Right lung (tissue), 5 donors: ENCODE data around the gene HDAC8. TPM values are rescaled to one million over a fixed set of nuclear protein-coding genes. Genes with fewer than 3 reads are reported as not detected.
A peak's percentile ranks its signal among the peaks of the same experiment; 100 is the strongest.
"Not testable (repeated sequence)": the region's sequence is repeated elsewhere in the genome, so short reads cannot be mapped to it uniquely, and the experiment has no call there.

Source experiments
- DNase-seq, 2 donors: peaks; one replicate each; pipeline ENCODE4 v3.0.0-alpha.2; 2013
- polyA plus RNA-seq, 5 donors: library from polyadenylated mRNA; unstranded; fragments of 120-200 nt; gene quantifications; one replicate each; pipeline versions ENCODE4 v1.2.1 to v1.2.3, GENCODE V29; 2013; ENCODE audit warnings: inconsistent platforms in 1 of 5, low replicate concordance in 1 of 5; ENCODE audit not compliant: insufficient read length in 5 of 5, insufficient read depth in 1 of 5

HDAC8 gene
- polyA plus RNA-seq, 5 donors = 31.5 to 48.3 (median 41.2) TPM

- DNase-seq = peak in 1 of 2 donors; percentile 14
Measured at GRCh38 chrX:72540318-72540717, 32.3 kb downstream of the HDAC8 start.

- no peak for DNase-seq
Measured at GRCh38 chrX:72539822-72540221, 32.8 kb downstream of the HDAC8 start.

GRCh38 chrX:72536542-72536941 is 36.1 kb downstream of the HDAC8 start:
- DNase-seq = no peak

GRCh38 chrX:72532366-72532765 is 40.3 kb downstream of the HDAC8 start:
- DNase-seq = no peak

GRCh38 chrX:72526534-72527508 is 45.8 kb downstream of the HDAC8 start:
- peak; percentile 3 to 5 for DNase-seq

GRCh38 chrX:72498782-72499181 is 73.9 kb downstream of the HDAC8 start:
- DNase-seq = no peak

- peak in 1 of 2 donors; percentile 1 for DNase-seq
Measured at GRCh38 chrX:72495046-72495445, 77.6 kb downstream of the HDAC8 start.

GRCh38 chrX:72492499-72492898 is 80.1 kb downstream of the HDAC8 start:
- no peak for DNase-seq

GRCh38 chrX:72490221-72490620 is 82.4 kb downstream of the HDAC8 start:
- DNase-seq = not testable (repeated sequence)

GRCh38 chrX:72487661-72488060 is 85.0 kb downstream of the HDAC8 start:
- DNase-seq = no peak

- no peak for DNase-seq
Measured at GRCh38 chrX:72479324-72480274, 93.0 kb downstream of the HDAC8 start.

- DNase-seq = no peak
Measured at GRCh38 chrX:72478853-72479252, 93.8 kb downstream of the HDAC8 start.

GRCh38 chrX:72478351-72478750 is 94.3 kb downstream of the HDAC8 start:
- peak in 1 of 2 donors; percentile 2 for DNase-seq

GRCh38 chrX:72477781-72478181 is 94.9 kb downstream of the HDAC8 start:
- peak; percentile 35 to 58 for DNase-seq

- no peak for DNase-seq
Measured at GRCh38 chrX:72477376-72477775, 95.3 kb downstream of the HDAC8 start.

GRCh38 chrX:72475952-72476668 is 96.5 kb downstream of the HDAC8 start:
- DNase-seq = no peak

- no peak for DNase-seq
Measured at GRCh38 chrX:72475338-72475737, 97.3 kb downstream of the HDAC8 start.

- DNase-seq = no peak
Measured at GRCh38 chrX:72470532-72471223, 102.0 kb downstream of the HDAC8 start.

GRCh38 chrX:72470117-72470516 is 102.5 kb downstream of the HDAC8 start:
- no peak for DNase-seq

- no peak for DNase-seq
Measured at GRCh38 chrX:72468607-72469006, 104.0 kb downstream of the HDAC8 start.

- DNase-seq = no peak
Measured at GRCh38 chrX:72467135-72467534, 105.5 kb downstream of the HDAC8 start.
